GM21390 (cell line): ENCODE data around the gene GMCL1.

Experiments
- ATAC-seq: cut with Tn5 transposase; IDR thresholded peaks from one replicate; pipeline ENCODE4 v1.9.1; 2021; ENCODE audit not compliant: unreplicated experiment

GMCL1 gene

GRCh38 chr2:69923116-69923515 is 93.7 kb downstream of the GMCL1 start:
- no peak for ATAC-seq

GRCh38 chr2:69926849-69927515 is 97.5 kb downstream of the GMCL1 start:
- ATAC-seq: no peak
